IPS-NIHi11 (cell line): ENCODE results near the gene MICAL3.

Source experiments
- DNase-seq: peaks from one replicate; pipeline ENCODE4 v3.0.0; 2012; ENCODE audit warnings: mixed read lengths, low spot score

The MICAL3 gene

DNA sequence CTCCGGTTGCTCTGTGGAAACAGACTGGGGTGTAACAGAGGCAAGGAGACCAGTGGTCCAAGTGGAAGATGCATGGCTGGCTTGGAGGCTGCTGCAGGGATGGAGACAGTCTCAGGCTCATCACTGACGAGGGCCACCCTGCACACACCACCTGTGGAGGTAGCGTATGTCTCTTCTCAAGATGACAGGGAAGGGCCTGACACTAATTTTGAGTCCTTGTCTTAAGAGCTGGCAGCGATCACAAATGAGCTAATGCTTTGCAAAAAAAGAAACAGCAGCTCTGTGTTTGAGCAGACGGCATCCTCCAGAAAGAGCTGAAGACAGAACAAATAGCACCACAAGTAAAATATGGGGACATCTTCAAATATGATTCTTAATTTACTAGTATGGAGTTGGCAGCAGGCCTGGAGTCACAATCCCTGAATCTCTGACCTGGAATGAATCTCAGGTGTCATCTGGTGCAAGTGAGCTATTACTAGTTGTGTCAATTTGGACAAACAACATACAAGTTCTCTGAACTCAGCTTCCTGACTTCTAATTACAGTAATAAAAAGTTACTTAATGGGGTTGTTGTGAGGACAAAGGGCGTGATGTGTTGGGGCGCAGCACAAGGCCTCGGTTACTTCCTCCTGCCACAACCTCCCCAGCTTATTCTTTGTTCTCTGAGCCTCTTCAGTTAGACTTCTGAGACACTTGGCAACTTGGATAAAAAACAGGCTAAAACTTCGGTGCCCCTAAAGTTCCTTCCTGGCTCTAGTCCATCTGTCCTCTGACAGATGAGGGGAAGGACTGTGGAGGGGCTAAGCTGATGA is 154.9 kb downstream of the MICAL3 start:
- DNase-seq: no peak

DNA sequence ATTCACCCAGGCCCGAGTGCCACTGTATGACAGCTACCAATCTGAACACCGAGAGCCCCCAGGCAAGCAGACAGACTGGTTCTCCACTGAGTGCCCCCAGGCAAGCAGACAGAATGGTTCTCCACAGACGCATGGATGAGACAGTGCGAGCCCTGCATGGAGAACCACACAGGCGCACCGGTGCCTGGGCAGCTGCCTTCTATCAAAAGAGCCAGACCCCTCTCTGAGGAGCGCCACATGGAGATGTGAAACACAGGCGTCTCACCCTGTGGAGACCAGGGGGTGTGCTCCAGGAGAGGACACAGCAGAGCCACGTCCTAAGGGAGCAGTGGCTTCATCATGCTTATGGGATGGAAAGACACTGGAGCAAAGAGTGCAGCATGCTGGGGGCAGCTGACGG is 155.6 kb downstream of the MICAL3 start:
- no peak for DNase-seq

DNA sequence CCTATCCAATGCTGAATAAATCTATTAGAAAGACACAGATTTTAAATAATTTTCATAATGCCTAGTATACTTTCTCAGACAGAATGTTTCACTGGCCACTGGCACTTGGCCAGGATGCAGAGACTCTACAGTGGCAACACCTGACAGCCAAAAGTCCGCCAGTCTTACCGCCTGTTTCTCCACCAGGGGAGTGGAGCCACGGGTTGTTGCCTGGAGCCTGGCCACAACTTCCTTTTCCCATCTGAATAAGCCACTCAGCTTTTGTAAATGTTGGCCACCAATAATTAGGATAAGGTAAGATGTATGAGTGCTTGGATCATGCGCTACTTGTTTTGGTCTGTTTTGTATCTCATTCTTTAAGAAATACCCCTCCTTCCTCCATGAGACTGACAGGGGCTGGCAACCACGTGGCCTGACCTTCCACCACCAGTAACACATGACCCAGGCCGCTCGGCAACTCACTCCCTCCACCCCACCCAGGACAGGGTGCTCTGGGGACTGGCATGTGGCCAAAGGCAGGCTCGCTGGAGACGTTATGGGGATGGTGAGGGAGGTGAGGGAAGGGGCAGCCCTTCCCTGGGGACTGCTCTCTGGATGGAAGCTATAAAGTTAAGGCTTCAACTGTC is 157.1 kb downstream of the MICAL3 start:
- DNase-seq: no peak

DNA sequence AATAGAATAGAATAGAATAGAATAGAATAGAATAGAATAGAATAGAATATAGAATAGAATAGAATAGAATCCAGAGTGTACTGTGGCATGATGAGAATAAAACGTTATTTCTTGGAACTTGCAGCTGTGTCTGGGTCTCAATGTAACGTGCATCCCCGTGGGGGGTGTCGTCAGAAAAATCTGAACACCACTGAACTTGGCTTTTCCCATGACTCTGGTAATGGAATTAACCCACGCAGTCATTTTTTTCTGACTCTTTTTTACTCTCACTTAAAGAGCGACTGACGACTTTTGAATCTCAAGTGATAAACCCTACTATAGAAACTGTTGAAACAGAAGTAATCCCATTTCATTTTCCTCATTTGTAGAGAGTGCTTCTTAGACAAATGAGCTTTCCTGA is 157.7 kb downstream of the MICAL3 start:
- DNase-seq: no peak

DNA sequence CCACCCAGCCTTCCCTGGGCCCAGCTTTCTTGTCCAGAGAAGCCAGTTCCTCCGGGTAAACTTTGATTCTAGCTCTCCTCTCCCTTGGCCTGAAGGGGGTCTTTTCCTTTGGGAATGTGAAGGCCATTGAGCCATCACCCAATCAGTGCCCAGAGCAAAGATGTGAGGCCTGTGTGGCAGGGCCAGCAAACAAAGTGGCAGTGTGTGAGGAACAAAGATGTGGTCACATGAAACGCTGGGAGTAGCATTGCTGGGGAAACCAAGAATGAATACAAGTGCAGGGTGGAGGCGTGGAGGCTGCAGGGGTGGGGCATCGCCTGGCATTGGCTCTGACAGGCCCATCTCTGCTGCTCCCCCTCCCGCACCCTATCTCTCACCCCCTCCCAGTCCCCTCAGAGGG is 158.2 kb downstream of the MICAL3 start:
- no peak for DNase-seq

DNA sequence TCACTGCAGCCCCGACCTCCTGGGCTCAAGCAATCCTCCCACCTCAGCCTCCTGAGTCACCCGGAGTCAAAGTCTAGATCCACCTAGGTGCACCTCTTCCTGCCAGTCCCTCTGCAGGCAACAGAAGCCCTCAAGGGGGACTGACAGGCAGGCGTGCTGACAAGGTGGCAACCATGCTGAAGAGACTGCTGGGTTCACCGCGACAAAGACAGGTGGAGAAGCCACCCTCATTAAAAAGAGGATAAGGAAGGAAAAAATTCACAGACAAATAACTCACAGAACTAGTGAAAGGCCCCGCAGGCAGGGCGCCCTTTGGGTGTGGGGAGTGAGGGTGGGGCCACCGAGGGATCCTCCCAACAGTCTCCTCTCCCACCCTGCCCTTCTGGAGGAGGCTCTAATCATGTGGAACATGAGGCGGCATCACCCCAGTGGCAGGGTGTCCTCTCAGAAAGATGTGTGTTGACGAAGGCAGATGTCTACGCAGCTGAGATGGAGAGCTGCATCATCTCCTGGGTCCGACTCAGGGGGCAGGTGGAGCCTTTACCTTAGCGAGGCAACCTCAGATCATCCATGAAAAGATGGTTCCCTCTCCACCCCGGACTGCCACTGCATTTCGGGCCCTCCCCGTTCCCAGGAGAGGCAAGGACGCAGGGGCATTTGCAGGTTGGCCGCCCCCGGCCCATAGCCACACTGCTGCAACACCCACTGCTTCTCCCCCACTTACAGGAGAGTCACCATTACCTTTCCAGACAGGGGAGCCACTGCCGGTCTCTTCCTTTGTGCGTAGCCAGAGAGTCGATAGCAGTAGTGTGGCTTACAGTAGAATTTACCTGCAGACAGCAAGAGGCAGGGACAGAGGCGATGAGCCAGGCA is 158.9 kb downstream of the MICAL3 start:
- no peak for DNase-seq

DNA sequence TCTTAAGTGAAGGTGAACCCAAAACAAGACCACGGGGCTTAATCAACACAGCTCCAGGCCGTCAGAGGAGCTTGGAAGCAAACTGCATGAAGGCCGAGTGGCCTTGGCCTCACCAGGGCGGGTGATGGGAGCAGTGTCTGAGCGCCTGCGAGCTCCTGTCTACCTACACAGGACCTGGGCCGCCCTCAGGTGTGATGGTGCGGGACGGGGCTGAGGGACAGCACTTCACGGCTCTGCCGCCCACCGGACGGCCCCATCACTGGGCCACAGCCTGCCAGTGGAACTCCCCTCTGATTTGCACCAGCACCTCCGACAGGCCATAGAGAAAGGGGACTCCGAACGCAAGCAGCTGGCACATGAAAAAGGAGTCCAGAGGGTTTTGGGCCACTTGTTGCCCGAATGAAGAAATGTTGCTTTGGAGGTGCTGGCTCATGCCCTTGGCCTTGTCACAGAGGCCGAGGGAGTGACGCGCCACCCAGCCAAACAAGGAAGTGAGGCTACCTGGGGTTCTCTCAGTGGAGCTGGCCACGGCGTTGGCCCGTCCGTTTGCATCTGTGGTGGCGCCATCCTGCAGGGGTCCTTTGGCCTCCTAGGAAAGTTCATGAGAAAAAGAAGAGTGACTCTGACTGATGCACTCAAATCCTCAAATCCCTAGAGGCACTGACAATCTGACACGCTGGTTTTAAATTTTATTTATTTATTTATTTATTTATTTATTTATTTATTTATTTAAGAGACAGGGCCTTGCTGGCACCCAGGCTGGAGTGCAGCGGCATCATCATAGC is 159.8 kb downstream of the MICAL3 start:
- DNase-seq: no peak

DNA sequence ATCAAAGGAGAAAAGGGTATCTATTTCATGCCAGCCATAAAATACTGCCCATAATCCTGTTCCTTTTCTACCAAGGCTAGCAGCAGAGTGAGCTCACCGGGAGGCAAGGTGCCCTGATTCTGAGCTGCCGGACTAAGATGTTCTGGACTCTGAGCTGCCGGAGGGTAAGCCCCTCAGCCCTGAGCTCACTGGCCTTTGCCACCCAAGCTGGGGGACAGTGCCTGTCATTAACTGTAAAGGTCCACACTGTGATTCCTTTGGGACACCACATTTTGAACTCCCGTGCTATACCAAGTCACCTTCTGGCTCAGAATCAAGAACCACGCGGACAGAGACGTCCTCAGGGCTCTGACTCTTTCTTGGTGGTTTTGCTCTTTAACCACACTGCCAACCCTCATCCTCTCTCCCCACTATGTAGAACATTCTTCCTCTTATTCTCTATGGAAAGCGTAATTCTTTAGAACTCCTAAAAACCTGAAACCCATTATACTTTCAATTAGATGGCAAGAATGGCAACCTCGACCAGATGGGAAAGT is 161.6 kb downstream of the MICAL3 start:
- no peak for DNase-seq

DNA sequence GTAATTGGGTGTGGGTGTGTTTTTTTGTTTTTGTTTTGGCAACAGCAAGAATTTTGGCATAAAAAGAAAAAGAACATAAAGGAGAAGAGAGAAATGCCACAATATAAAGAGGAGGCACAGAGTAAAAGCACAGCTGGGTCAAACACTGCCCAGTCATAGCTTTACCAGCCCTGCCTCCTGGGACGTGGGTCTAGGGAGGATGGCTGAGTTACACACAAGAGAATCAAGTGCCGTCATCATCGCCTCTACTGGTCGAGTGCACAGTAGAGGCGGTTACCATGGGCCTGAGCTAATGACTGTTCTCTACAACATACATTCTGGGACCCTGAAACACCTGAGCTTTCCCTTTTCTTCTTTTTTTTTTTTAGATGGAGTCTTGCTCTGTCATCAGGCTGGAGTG is 162.5 kb downstream of the MICAL3 start:
- DNase-seq: no peak

DNA sequence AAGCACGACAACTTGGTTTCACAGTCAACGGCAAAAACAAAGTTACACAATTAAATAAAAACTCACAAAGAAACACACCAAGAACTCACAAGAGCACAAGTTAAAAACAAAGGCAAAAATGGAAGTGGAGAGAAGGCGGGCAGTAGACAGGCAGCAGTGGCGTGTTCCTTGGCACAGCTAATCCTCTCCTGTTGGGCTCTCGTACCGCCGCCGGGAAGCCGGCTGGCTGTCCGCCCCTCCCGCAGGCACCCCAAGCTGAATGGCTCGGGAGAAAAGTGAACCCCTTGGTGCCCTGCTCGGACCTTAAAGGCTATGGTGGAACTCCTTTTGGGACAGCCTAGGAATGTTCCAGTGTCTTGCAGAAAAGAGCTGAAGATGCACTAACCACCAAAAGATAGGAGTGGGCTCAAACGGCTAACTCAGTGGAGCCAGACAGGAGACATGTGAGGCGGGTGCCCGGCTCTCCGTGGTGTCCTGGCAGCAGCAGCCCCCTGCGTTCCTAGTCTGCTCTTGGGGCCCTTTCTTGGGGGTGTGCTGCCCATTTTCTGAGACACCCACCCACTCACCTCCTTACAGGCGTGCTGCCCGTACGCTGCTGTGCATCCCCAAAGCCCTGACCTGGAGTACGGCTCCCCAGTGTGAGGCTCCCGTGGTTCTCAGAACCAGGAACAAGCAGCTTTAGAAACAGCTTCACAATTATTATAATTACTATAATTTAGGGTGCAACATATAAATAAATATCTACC is 164.0 kb downstream of the MICAL3 start:
- DNase-seq: no peak

DNA sequence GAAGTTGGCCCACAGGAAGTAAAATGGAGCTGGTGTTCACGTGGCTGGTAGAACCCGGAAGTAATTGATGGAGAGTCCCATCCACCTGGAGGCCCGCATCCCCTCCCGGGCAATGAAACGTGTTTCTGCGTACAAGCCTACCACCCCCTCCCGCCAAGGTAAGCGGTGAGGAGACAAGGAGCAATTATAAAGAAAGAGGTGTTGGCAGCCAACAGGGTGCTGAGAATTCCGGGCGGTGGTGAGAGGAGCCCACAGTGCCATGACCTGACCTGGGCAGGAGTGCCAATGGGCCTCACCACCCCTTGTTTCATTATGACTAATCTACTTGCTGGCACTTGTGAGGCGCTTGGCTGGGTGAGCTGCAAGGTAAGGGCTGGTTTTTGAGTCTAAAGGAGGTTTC is 166.3 kb downstream of the MICAL3 start:
- DNase-seq: no peak

DNA sequence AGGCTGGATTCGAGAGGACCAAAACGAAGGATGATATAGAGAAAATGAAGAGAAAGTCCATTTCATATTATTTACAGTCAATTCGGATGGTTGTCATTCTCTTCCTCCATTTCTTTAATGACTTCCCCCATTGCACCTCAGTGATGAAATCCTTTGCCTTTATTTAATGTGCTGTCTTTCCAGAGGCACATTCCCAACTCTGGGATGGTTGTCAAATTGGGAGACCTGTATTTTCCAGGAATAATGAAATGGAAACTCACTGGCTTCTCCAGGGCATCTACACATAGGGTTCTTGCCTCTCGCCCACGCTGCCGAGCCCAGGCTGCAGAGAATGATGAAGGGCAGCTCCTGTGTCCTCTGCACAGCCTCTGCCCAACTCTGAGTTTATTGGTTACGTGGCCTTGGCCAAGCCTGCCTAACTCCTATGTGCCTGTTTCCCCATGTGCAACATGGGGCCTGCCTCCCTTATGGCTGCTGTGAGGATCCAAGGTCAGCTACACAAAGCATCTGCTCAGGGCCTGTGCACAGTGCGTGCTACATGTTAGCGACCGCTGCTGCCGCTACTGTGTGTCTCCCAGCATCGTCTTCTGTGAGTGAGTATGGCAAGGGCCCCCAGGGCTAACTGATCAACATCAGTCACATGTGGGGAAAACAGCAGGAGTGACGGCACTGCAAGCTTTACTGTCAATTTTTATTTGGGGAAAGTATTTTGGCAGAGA is 168.6 kb downstream of the MICAL3 start:
- no peak for DNase-seq

DNA sequence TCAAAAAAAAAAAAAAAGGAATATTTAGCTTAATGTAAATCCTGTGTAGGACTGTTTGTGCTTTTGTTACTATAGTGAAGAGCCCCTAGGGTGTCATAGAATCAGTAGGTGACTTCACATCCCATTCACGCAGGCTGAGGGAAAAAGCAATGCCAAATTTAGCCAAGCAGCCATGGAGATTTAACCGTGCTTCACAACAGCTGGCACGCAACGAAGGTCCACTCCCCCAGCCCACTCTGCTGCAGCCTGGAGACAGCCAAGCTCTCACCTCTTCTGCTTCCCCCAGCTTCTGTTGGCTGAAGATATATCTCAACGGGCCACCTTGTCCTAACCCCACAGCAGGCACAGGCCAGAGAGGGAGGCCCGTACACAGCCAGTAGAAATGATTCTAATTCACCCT is 171.3 kb downstream of the MICAL3 start:
- no peak for DNase-seq

DNA sequence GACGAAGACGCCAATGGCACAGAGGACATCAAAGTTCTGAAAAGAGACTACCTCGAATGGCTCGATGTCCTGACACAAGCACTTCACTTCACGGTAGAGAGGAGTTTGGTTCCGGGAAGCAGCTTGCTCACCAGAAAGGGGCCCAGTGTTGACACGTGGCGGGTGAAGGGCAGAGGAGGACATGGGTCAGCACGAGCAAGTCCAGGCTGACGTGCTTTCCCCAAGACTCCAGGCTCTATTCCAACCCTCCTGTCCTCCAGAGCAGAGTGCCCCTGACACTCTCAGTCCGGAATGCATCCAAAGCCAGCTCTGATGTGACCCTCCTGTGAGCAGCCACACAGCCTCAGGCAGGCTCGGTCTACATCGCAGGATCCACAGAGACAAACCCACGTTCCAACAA is 172.6 kb downstream of the MICAL3 start:
- DNase-seq: no peak

DNA sequence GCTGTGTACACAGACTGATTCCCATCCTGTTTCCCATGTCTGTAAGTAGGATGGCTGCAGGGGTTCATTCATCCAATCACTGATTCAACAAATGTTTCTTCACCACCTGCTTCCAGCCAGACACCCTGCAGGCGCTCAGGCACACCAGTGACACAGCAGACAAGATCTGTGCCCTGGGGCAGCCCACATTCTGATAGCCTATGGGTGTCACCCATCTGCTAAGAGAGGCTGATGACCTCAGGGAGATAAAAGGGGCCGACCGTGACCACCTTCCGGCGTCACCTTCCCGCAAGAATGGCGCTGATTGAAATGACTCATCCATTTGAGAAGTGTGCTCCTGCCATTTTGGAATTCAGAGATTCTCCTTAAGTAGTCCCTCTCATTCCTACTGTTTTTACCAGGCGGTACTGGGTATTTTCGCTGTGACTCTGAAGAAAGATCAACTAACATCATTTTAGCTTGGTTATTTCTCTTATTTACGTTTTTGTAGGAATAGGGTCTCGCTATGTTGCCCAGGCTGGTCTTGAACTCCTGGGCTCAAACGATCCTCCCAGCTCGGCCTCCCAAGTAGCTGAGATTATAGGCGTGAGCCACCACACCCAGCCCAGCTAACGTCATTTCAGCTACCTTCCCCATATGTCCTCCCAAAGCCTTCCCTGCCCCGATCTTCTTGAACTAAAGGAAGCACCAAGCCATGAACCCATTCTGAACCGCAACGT is 176.8 kb downstream of the MICAL3 start:
- DNase-seq: no peak

DNA sequence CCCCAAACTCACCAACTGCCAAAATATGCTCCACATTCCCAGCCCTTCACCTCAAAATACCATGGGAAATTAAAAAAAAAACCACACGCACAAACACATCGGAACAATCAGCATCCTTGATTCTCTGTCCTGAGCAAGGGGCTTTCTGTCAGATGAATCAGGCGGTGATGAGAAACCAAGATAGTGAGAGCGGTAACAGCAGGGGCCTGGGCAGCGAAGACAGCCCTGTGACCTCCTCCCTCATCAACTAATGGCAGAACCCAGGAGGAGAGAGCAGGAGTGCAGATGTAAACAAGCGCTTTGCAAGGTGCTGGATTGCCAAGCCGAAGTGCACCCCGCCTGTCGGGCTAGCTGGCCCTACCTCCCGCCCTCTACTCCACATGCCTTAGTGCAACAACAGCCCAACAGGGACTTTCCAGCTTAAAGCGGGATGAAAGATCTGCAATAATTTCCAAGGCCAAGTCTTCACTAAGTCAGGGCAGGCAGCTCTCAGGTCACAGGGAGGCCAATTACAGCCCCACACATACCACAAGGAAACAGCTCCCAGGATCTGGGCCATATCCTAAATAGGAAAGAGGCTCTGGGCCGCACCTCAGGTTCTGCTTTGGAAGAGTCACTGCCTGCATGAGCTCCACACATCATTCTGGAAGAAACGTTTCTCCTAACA is 177.9 kb downstream of the MICAL3 start:
- no peak for DNase-seq

DNA sequence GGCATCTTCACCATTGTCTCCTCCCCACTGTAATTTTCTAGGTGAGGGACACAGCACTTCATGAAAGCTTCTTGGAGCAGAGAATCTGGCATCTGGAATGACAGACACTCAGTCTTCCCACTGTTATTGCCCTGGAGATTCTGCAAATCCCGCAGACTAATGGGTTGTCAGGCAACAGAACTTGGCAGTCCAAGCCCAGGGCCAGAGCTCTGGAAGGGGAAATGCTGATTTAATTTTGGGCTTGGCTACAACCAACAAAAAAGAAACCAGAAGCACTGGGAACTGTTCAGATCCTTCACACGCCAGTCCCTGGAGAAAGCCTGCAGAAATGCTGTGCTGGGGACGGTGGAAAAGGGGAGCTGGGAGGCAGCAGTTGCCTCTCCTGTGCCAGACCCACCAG is 178.6 kb downstream of the MICAL3 start:
- DNase-seq: no peak

DNA sequence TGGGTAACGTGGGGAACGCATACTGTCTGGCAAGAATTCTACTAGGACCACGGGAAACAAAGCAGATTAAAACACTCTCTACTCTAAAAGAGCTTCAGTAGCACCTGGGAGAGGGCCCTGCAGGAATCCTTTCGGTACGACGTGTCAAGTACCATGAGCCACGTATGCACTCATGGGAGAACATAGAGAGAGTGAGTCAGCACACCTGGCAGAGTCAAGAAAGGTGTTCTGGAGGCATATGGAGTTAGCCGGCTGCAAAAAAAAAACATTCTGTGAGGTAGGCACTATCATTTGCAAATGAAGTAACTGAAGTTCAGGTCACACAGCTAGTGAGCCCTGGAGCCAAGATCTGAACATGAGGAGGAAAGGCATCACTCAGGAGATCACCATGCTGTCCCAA is 179.0 kb downstream of the MICAL3 start:
- no peak for DNase-seq

DNA sequence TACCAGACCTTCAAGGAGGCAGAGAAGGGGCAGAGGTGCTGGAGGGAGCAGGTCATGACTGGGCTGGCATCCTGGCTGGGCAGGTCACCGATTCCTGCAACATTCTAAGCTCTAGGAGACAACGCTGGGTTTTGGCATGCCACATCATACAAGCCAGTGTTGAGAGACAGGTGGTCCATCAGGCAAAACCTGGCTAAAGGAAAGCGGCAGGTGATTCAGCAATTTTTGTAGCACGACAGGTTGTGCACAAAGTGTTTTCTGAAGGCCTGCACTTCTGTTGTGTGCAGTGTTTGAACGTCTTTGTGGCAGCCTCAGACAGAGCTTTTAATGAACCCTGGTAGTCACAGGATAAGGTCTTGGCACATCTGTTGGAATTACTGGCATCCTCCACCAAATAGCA is 180.2 kb downstream of the MICAL3 start:
- DNase-seq: no peak
